ENCODE data around the gene ST8SIA5. TPM values are rescaled to one million over a fixed set of nuclear protein-coding genes. Genes with fewer than 3 reads are reported as not detected.

Gene ST8SIA5
- polyA plus RNA-seq, 1 experiment = not detected

GRCh38 chr18:46721331-46721730 lies 35.5 kb downstream of the ST8SIA5 start:
- TF ChIP-seq, protein P1, sequence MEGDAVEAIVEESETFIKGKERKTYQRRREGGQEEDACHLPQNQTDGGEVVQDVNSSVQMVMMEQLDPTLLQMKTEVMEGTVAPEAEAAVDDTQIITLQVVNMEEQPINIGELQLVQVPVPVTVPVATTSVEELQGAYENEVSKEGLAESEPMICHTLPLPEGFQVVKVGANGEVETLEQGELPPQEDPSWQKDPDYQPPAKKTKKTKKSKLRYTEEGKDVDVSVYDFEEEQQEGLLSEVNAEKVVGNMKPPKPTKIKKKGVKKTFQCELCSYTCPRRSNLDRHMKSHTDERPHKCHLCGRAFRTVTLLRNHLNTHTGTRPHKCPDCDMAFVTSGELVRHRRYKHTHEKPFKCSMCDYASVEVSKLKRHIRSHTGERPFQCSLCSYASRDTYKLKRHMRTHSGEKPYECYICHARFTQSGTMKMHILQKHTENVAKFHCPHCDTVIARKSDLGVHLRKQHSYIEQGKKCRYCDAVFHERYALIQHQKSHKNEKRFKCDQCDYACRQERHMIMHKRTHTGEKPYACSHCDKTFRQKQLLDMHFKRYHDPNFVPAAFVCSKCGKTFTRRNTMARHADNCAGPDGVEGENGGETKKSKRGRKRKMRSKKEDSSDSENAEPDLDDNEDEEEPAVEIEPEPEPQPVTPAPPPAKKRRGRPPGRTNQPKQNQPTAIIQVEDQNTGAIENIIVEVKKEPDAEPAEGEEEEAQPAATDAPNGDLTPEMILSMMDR (IDR thresholded peaks at IDR 0.05; ENCODE audit: insufficient read depth, low read depth, low read length) = no peak
- CTCF ChIA-PET = no interaction called here
- H3K36me3 ChIP-seq (ENCODE audit: control insufficient read depth, insufficient read depth, low read length) = no peaks in the 10 kb centered on the region
- H3K4me3 ChIP-seq (ENCODE audit: low read depth, low read length) = no peak overlapping the region
- no peak for DNase-seq (ENCODE audit: low read depth)
- H3K27me3 ChIP-seq (ENCODE audit: control insufficient read depth, insufficient read depth, low read length) = no peaks in the 10 kb centered on the region
- POLR2A ChIA-PET = no interaction called here

DNA sequence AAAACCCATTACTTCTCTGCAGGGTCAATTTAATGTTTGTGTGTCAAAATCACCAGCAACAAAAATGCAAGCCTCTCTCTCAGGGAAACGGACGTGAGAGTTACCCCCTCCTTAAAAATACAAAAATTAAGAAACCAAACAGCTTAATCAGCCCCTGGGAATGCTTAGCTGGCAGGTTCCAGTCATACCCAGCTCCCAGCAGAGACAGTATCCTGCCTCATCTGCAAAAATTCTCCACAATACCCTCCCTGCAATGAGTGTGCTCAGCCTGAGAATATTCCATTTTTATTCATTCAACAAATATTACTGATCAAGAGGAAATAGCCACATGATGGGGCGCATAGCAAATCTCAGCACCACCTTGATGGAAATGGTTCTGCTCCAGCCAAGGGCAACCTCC lies 36.3 kb downstream of the ST8SIA5 start:
- CTCF ChIA-PET = no interaction called here
- TF ChIP-seq, protein P1 (IDR thresholded peaks at IDR 0.05; ENCODE audit: insufficient read depth, low read depth, low read length) = no peak
- no peak for DNase-seq (ENCODE audit: low read depth)

GRCh38 chr18:46720092-46720491 lies 36.8 kb downstream of the ST8SIA5 start:
- Histone ChIP-seq H3K27me3 (ENCODE audit: control insufficient read depth, insufficient read depth, low read length) (0 out of 2 replicates have a peak, but pooled peaks cover 1% of the 10 kb centered on the region), H3K4me3 (ENCODE audit: low read depth, low read length) (no peak overlapping the region), H3K36me3 (ENCODE audit: control insufficient read depth, insufficient read depth, low read length) (no peaks in the 10 kb centered on the region)
- TF ChIP-seq, protein P1 (IDR thresholded peaks at IDR 0.05; ENCODE audit: insufficient read depth, low read depth, low read length) = no peak
- no peak for DNase-seq (ENCODE audit: low read depth)
- CTCF ChIA-PET = no interaction called here
- POLR2A ChIA-PET = no interaction called here

More for the DNA sequence above, 36.3 kb downstream of the ST8SIA5 start:
- Histone ChIP-seq H3K4me3 (ENCODE audit: low read depth, low read length) (no peak overlapping the region), H3K27me3 (ENCODE audit: control insufficient read depth, insufficient read depth, low read length) (no peaks in the 10 kb centered on the region), H3K36me3 (ENCODE audit: control insufficient read depth, insufficient read depth, low read length) (no peaks in the 10 kb centered on the region)
- POLR2A ChIA-PET = no interaction called here

GRCh38 chr18:46719388-46719787 lies 37.5 kb downstream of the ST8SIA5 start:
- no peak for DNase-seq (ENCODE audit: low read depth)
- no peaks in the 10 kb centered on the region for H3K36me3 ChIP-seq (ENCODE audit: control insufficient read depth, insufficient read depth, low read length)
- TF ChIP-seq, protein P1 (IDR thresholded peaks at IDR 0.05; ENCODE audit: insufficient read depth, low read depth, low read length) = no peak
- CTCF ChIA-PET = no interaction called here
- 0 out of 2 replicates have a peak, but pooled peaks cover 1% of the 10 kb centered on the region for H3K27me3 ChIP-seq (ENCODE audit: control insufficient read depth, insufficient read depth, low read length)
- POLR2A ChIA-PET = no interaction called here
- no peak overlapping the region for H3K4me3 ChIP-seq (ENCODE audit: low read depth, low read length)

- H3K36me3 ChIP-seq (ENCODE audit: control insufficient read depth, insufficient read depth, low read length) = no peaks in the 10 kb centered on the region
- H3K4me3 ChIP-seq (ENCODE audit: low read depth, low read length) = no peak overlapping the region
- TF ChIP-seq, protein P1 (IDR thresholded peaks at IDR 0.05; ENCODE audit: insufficient read depth, low read depth, low read length) = no peak
- H3K27me3 ChIP-seq (ENCODE audit: control insufficient read depth, insufficient read depth, low read length) = 0 out of 2 replicates have a peak, but pooled peaks cover 1% of the 10 kb centered on the region
- ChIA-PET POLR2A (no interaction called here), CTCF (interaction anchor here (0.9 to 1.0 kb wide), 2 partner anchors 11 to 44 kb away, joined by 3 read pairs; no protein-coding TSS in a partner anchor)
- DNase-seq (ENCODE audit: low read depth) = peak; percentile 67
Measured at GRCh38 chr18:46718501-46719341, 38.1 kb downstream of the ST8SIA5 start.
